Neural cell (in vitro differentiated cells): ENCODE data around the gene PDE8A. TPM values are rescaled to one million over a fixed set of nuclear protein-coding genes. Genes with fewer than 3 reads are reported as not detected.

Source experiments
- H2AFZ ChIP-seq: fragments of 200-600, 300-800 bp; sonication (generic), shearing (Covaris generic); 2 replicates; pipeline ENCODE4 v1.6.0; 2014; ENCODE audit warnings: low read depth, mild to moderate bottlenecking, antibody characterized with exemption, low read length, moderate library complexity
- H3F3A ChIP-seq: fragments of 200-600 bp; shearing (Covaris generic); 2 replicates; pipeline ENCODE4 v1.6.1; 2016; ENCODE audit warnings: mild to moderate bottlenecking, moderate library complexity, mixed read lengths, antibody characterized with exemption, low read length; ENCODE audit not compliant: insufficient read depth, poor library complexity, severe bottlenecking
- H3K27ac ChIP-seq: fragments of 200-600, 300-800 bp; sonication (generic), shearing (Covaris generic); 2 replicates; pipeline ENCODE4 v1.5.1; 2014; ENCODE audit warnings: mild to moderate bottlenecking, low read length, moderate library complexity
- H3K27me3 ChIP-seq: fragments of 300-800, 200-600 bp; sonication (generic), shearing (Covaris generic); 2 replicates; pipeline ENCODE4 v1.6.0; 2014; ENCODE audit warnings: mild to moderate bottlenecking, low read depth, low read length, moderate library complexity; ENCODE audit not compliant: insufficient read depth
- H3K36me3 ChIP-seq: fragments of 300-800, 200-600 bp; sonication (generic), shearing (Covaris generic); 2 replicates; pipeline ENCODE4 v1.5.1; 2014; ENCODE audit warnings: mild to moderate bottlenecking, antibody characterized with exemption, low read length, moderate library complexity; ENCODE audit not compliant: insufficient read depth
- H3K4me2 ChIP-seq: fragments of 300-800, 200-600 bp; sonication (generic), shearing (Covaris generic); 2 replicates; pipeline ENCODE4 v1.6.0; 2014; ENCODE audit warnings: mild to moderate bottlenecking, low read length
- H3K4me3 ChIP-seq: fragments of 300-800, 200-600 bp; sonication (generic), shearing (Covaris generic); 2 replicates; pipeline ENCODE4 v1.5.1; 2014; ENCODE audit warnings: mild to moderate bottlenecking, low read length, moderate library complexity
- H3K79me2 ChIP-seq: fragments of 200-600 bp; shearing (Covaris generic); replicated peaks from 2 replicates; pipeline ENCODE4 v1.6.0; 2014; ENCODE audit warnings: mild to moderate bottlenecking, low read length, moderate library complexity; ENCODE audit not compliant: insufficient read depth
- H3K9ac ChIP-seq: fragments of 300-800, 200-600 bp; sonication (generic), shearing (Covaris generic); 2 replicates; pipeline ENCODE4 v1.6.1; 2016; ENCODE audit warnings: mild to moderate bottlenecking, low read length, mixed read lengths
- H3K9me2 ChIP-seq: fragments of 200-600 bp; shearing (Covaris generic); 2 replicates; pipeline ENCODE4 v1.6.1; 2016; ENCODE audit warnings: mild to moderate bottlenecking, low read length, mixed read lengths; ENCODE audit not compliant: insufficient read depth
- H3K9me3 ChIP-seq: fragments of 200-600, 300-800 bp; sonication (generic), shearing (Covaris generic); 2 replicates; pipeline ENCODE4 v1.6.1; 2016; ENCODE audit warnings: mild to moderate bottlenecking, mixed run types, low read length, moderate library complexity, mixed read lengths
- H4K20me1 ChIP-seq: fragments of 200-600 bp; shearing (Covaris generic); 2 replicates; pipeline ENCODE4 v1.6.1; 2016; ENCODE audit warnings: mild to moderate bottlenecking, mixed run types; ENCODE audit not compliant: insufficient read depth
- CTCF ChIP-seq: fragments of 450-650 bp; IDR thresholded peaks from 2 replicates; pipeline ENCODE4 v1.5.1; 2014; ENCODE audit warnings: antibody characterized with exemption, mild to moderate bottlenecking, moderate library complexity; ENCODE audit not compliant: poor library complexity, severe bottlenecking
- EP300 ChIP-seq: fragments of 450-650 bp; conservative IDR thresholded peaks from 2 replicates; pipeline ENCODE4 v1.6.1; 2014; ENCODE audit warnings: antibody characterized with exemption, mild to moderate bottlenecking, moderate library complexity; ENCODE audit not compliant: poor library complexity, severe bottlenecking
- EZH2 ChIP-seq: fragments of 200-600, 300-800 bp; shearing (Covaris generic), sonication (generic); IDR thresholded peaks from 2 replicates; pipeline ENCODE4 v1.6.1; 2014; ENCODE audit warnings: antibody characterized with exemption, low read length, borderline replicate concordance, mild to moderate bottlenecking; ENCODE audit not compliant: insufficient read depth, poor library complexity, severe bottlenecking
- MXI1 ChIP-seq: fragments of 450-650 bp; conservative IDR thresholded peaks from 2 replicates; pipeline ENCODE4 v1.6.1; 2014; ENCODE audit warnings: antibody characterized with exemption, mild to moderate bottlenecking; ENCODE audit not compliant: poor library complexity, severe bottlenecking
- POLR2AphosphoS5 ChIP-seq: IDR thresholded peaks from 2 replicates; pipeline ENCODE4 v1.6.1; 2012
- RAD21 ChIP-seq: fragments of 450-650 bp; conservative IDR thresholded peaks from 2 replicates; pipeline ENCODE4 v1.6.1; 2014; ENCODE audit warnings: antibody characterized with exemption, mild to moderate bottlenecking, moderate library complexity
- REST ChIP-seq: IDR thresholded peaks from 2 replicates; pipeline ENCODE4 v1.6.1; 2012; ENCODE audit warnings: borderline replicate concordance
- SMC3 ChIP-seq: fragments of 450-650 bp; conservative IDR thresholded peaks from 2 replicates; pipeline ENCODE4 v1.6.1; 2014; ENCODE audit warnings: antibody characterized with exemption, mild to moderate bottlenecking, moderate library complexity; ENCODE audit not compliant: poor library complexity
- TAF1 ChIP-seq: IDR thresholded peaks from 2 replicates; pipeline ENCODE4 v1.6.1; 2012; ENCODE audit warnings: low read depth
- polyA plus RNA-seq: library from polyadenylated mRNA; depleted of rRNA; stranded (reverse); fragments of >200 nt; gene quantifications from 2 replicates; pipeline ENCODE4 v1.2.3, GENCODE V29; 2014

Gene PDE8A
- polyA plus RNA-seq, 1 donor from 2014 or later: 13.2 TPM

GRCh38 chr15:85013785-85014184 lies 32.1 kb downstream of the PDE8A start:
- Histone ChIP-seq H3K9me2 (no peaks in the 10 kb centered on the region), H2AFZ (no peak overlapping the region), H3K36me3 (no peaks in the 10 kb centered on the region), H3K4me3 (no peak overlapping the region), H3K4me2 (no peak overlapping the region), H4K20me1 (no peaks in the 10 kb centered on the region), H3F3A (no peaks in the 10 kb centered on the region), H3K79me2 (no peaks in the 10 kb centered on the region), H3K9me3 (no peaks in the 10 kb centered on the region), H3K9ac (no peak overlapping the region), H3K27me3 (no peaks in the 10 kb centered on the region), H3K27ac (no peak overlapping the region)
- TF ChIP-seq TAF1 (no peak), MXI1 (no peak), REST (no peak), EZH2 (no peak), CTCF (no peak), RAD21 (no peak), POLR2AphosphoS5 (no peak), EP300 (no peak), SMC3 (no peak)

- Histone ChIP-seq H4K20me1 (no peaks in the 10 kb centered on the region), H3K9ac (no peak overlapping the region), H3K9me2 (no peaks in the 10 kb centered on the region), H3K9me3 (no peaks in the 10 kb centered on the region), H3K27ac (no peak overlapping the region), H2AFZ (no peak overlapping the region), H3K4me3 (no peak overlapping the region), H3F3A (no peaks in the 10 kb centered on the region), H3K4me2 (no peak overlapping the region), H3K79me2 (no peaks in the 10 kb centered on the region), H3K27me3 (no peaks in the 10 kb centered on the region), H3K36me3 (no peaks in the 10 kb centered on the region)
- TF ChIP-seq SMC3 (no peak), MXI1 (no peak), TAF1 (no peak), POLR2AphosphoS5 (no peak), EZH2 (no peak), CTCF (no peak), EP300 (no peak), RAD21 (no peak), REST (no peak)
These were observed 33.3 kb downstream of the PDE8A start for GRCh38 chr15:85014932-85015331.
